Coronary artery (tissue), 2 donors: ENCODE results near the gene GPSM1.

Experiments
- DNase-seq: peaks from one replicate; pipeline ENCODE4 v3.0.0-alpha.2; 2017; ENCODE audit warnings: low spot score
- H3K27ac ChIP-seq, 2 donors: fragments of 200-600 bp; sonication (generic); one replicate each; pipeline ENCODE4 v1.5.1; 2016 to 2019
- H3K4me3 ChIP-seq: fragments of 200-600 bp; sonication (generic); 2 replicates; pipeline ENCODE4 v1.5.1; 2016; ENCODE audit warnings: mild to moderate bottlenecking, moderate library complexity
- CTCF ChIP-seq: fragments of 200-600 bp; sonication (generic); IDR thresholded peaks from one replicate; pipeline ENCODE4 v1.5.1; 2019; ENCODE audit warnings: antibody characterized with exemption

The GPSM1 gene

GRCh38 chr9:136327304-136327974 lies at the start of gene GPSM1:
Gene GPSM1, plus strand, starts transcription at chr9:136327539. Its CDS starts 157 bp downstream, at chr9:136327696.
- Histone ChIP-seq H3K4me3 (peak within 1 kb of the TSS; percentile 82), H3K27ac (peak within 1 kb of the TSS; percentile 68 to 87)
- TF ChIP-seq CTCF, result no peak
- DNase-seq, result no peak

- Histone ChIP-seq H3K4me3 (no peak overlapping the region), H3K27ac (no peak overlapping the region)
- no peak for DNase-seq
- TF ChIP-seq CTCF, result no peak
Observed at GRCh38 chr9:136277746-136278145, 49.6 kb upstream of the GPSM1 start.

GRCh38 chr9:136278221-136278620 lies 49.1 kb upstream of the GPSM1 start:
- Histone ChIP-seq H3K4me3 (no peak overlapping the region), H3K27ac (no peak overlapping the region)
- no peak for TF ChIP-seq CTCF
- DNase-seq, result no peak

GRCh38 chr9:136278894-136279293 lies 48.4 kb upstream of the GPSM1 start:
- no peak for TF ChIP-seq CTCF
- no peak overlapping the region for H3K27ac ChIP-seq
- no peak for DNase-seq
- no peak overlapping the region for H3K4me3 ChIP-seq

GRCh38 chr9:136279471-136279870 lies 47.9 kb upstream of the GPSM1 start:
- Histone ChIP-seq H3K4me3 (no peak overlapping the region), H3K27ac (no peak overlapping the region)
- TF ChIP-seq CTCF, result no peak
- DNase-seq, result no peak

- Histone ChIP-seq H3K4me3 (no peak overlapping the region), H3K27ac (no peak overlapping the region)
- DNase-seq, result no peak
- TF ChIP-seq CTCF, result no peak
Observed at GRCh38 chr9:136280535-136281315, 46.6 kb upstream of the GPSM1 start.
